Upper lobe of left lung (tissue), 6 donors: ENCODE measurements around the gene ZDHHC14. TPM values are rescaled to one million over a fixed set of nuclear protein-coding genes. Genes with fewer than 3 reads are reported as not detected.
A peak's percentile ranks its signal among the peaks of the same experiment; 100 is the strongest.

Source experiments
- ATAC-seq, 2 donors: fragments of 200-7000 bp; cut with Tn5 transposase; one replicate each; pipeline ENCODE4 v1.9.1; 2022; ENCODE audit warnings: mild to moderate bottlenecking in 2 of 2, moderate library complexity in 2 of 2; ENCODE audit not compliant: low FRiP score in 2 of 2
- DNase-seq, 2 donors: peaks; one replicate each; pipeline ENCODE4 v3.0.0-alpha.2; 2019 to 2020
- H3K27ac ChIP-seq, 4 donors: fragments of 200-600 bp; sonication (generic); one replicate each; pipeline ENCODE4 v1.5.1; 2016 to 2019
- H3K27me3 ChIP-seq, 4 donors: fragments of 200-600 bp; sonication (generic); one replicate each; pipeline ENCODE4 v1.5.1; 2017 to 2019
- H3K36me3 ChIP-seq, 4 donors: fragments of 200-600 bp; sonication (generic); one replicate each; pipeline ENCODE4 v1.5.1; 2016 to 2019
- H3K4me1 ChIP-seq, 4 donors: fragments of 200-600 bp; sonication (generic); one replicate each; pipeline ENCODE4 v1.5.1; 2018 to 2019
- H3K4me3 ChIP-seq, 4 donors: fragments of 200-600 bp; sonication (generic); one replicate each; pipeline ENCODE4 v1.5.1; 2017 to 2019; ENCODE audit warnings: mild to moderate bottlenecking in 2 of 4, moderate library complexity in 1 of 4
- H3K9me3 ChIP-seq, 4 donors: fragments of 200-600 bp; sonication (generic); one replicate each; pipeline ENCODE4 v1.5.1; 2018 to 2019
- CTCF ChIP-seq, 6 experiments: fragments of 450-650 bp in 4 of 6; fragments of 200-600 bp in 2 of 6; sonication (generic) in 2 of 6; IDR thresholded peaks; one replicate each; pipeline ENCODE4 v1.5.1; 2016 to 2019; ENCODE audit warnings: antibody characterized with exemption in 6 of 6
- EP300 ChIP-seq, 4 donors: sonication (generic); formaldehyde crosslinking; IDR thresholded peaks; one replicate each; pipeline ENCODE4 v1.5.1; 2017; ENCODE audit warnings: antibody characterized with exemption in 4 of 4, control low read depth in 2 of 4
- POLR2A ChIP-seq, 4 donors: fragments of 450-650 bp; IDR thresholded peaks; one replicate each; pipeline ENCODE4 v1.5.1; 2016 to 2017; ENCODE audit warnings: antibody characterized with exemption in 4 of 4, mild to moderate bottlenecking in 2 of 4
- POLR2AphosphoS5 ChIP-seq, 2 donors: sonication (generic); formaldehyde crosslinking; IDR thresholded peaks; one replicate each; pipeline ENCODE4 v1.5.1; 2017; ENCODE audit warnings: antibody characterized with exemption in 2 of 2
- WGBS, 2 donors: methylation state at CpG; one replicate each; pipeline ENCODE4 v1.1.5; 2017 to 2018; 5-methylcytosine and 5-hydroxymethylcytosine counted together
- total RNA-seq, 6 donors: library from RNA; depleted of rRNA in 4 of 6; stranded (reverse); fragments of >200 nt in 4 of 6; gene quantifications; one replicate each; pipeline versions ENCODE4 v1.1.0 to v1.2.1, GENCODE V29; 2016 to 2021
- donor health status: DM: no; HTN: no; CAD: no; lungs with moderate emphysema.
- donor health status: DM: no; HTN: yes; CAD: no; lungs with severe emphysema.

ZDHHC14 gene
- total RNA-seq, 6 donors from 2014 or later = 5.3 to 16.5 (median 9.4) TPM

DNA sequence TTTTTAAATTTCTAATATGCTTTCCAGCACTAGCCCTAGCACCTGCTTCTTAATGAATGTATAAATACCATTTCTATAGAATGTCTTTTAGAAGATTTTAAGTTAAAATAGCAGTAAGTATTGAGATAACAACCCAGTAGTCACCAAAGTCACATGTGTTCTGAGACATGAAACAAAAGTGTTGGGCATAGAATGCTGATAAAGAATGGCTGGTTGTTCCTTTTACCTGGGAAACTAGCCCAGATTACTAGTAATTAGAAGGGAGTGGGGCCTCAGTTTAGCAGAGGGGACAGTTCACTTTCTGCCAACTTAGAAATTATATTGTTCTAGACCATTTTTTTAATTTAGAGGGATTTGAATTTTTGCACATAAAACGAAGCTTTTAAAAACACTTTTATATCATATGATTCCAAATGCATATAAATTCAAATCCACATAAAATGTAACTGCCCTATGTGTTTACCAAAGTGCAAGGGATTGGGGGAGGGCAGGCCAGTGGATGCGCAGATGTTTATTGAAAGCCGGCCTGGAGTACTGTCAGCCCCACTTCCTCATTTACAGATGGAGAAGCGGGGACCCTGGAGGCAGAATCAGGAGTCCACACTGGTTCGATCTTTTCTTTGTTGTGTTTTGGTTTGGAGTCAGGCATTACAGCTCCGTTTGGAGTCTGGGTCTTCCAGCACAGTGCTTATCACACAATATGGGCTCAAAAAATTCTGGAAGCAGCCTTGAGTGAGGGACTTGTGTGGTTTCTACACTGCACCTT is 139.8 kb downstream of the ZDHHC14 start:
- H3K9me3 ChIP-seq = no peaks in the 10 kb centered on the region
- no peak for DNase-seq

DNA sequence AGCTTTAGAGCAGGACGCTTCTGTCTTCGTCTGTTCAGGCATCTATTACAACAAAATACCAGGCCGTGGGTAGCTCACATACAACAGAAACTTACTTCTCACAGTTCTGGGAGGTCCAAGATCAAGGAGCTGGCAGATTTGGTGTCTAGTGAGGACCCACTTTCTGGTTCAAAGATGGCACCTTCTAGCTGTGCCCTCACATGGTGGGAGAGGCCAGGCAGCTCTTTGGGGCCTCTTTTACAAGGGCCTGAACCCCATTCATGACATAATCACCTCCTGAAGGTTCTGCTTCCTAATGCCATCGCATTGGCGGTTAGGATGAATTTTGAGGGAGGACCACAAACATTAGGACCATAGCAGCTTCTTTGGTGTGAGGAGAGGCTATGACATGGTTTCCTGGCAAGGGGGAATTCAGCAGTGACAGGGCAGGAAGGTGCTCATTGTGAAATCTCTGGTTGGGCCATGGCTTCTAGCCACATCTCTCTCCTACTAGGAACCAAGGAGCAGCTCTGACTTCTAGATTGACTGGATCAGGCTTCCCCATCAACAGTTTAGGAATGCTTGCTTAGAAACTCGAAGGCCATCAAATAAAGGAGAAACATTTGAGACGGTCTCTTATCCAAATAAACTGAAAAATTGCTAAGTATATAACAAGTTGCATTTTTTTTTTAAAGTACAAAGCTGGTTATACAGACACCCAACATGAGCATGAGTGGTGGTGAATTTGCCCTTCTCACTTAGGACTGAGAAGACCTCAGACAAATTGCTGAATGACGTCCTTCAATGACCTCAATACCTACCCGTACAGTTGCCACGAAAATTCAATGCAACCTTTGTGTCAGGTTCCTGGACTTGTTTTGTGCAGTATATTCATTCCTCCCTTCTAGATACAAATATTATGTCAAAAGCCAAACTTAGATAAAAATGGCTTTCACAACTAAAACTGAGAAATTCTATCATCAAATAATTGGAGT is 140.7 kb downstream of the ZDHHC14 start:
- H3K9me3 ChIP-seq = no peaks in the 10 kb centered on the region
- H3K27ac ChIP-seq = no peak overlapping the region
- H3K27me3 ChIP-seq = no peaks in the 10 kb centered on the region
- WGBS, 2 donors = 82 to 90% methylated on average over 9 to 10 of the region's 10 CpGs
- H3K36me3 ChIP-seq = no peaks in the 10 kb centered on the region
- H3K4me3 ChIP-seq = no peak overlapping the region
- TF ChIP-seq POLR2A (IDR thresholded peaks at IDR 0.05) (no peak), POLR2AphosphoS5 (IDR thresholded peaks at IDR 0.05) (no peak), EP300 (IDR thresholded peaks at IDR 0.05) (no peak), CTCF (IDR thresholded peaks at IDR 0.05) (no peak)
- DNase-seq (no peak), ATAC-seq (no peak)
- no peaks in the 10 kb centered on the region for H3K4me1 ChIP-seq

More for the DNA sequence above, 139.8 kb downstream of the ZDHHC14 start:
- 68 to 69% methylated on average over 6 of the region's 6 CpGs for WGBS, 2 donors
- TF ChIP-seq POLR2AphosphoS5 (IDR thresholded peaks at IDR 0.05) (no peak), CTCF (IDR thresholded peaks at IDR 0.05) (no peak), EP300 (IDR thresholded peaks at IDR 0.05) (no peak), POLR2A (IDR thresholded peaks at IDR 0.05) (no peak)
- H3K27ac ChIP-seq = no peak overlapping the region
- peak in 1 of 2 donors; percentile 14 for ATAC-seq
- no peaks in the 10 kb centered on the region for H3K36me3 ChIP-seq
- H3K4me1 ChIP-seq = no peaks in the 10 kb centered on the region
- H3K27me3 ChIP-seq = no peaks in the 10 kb centered on the region
- H3K4me3 ChIP-seq = no peak overlapping the region

DNA sequence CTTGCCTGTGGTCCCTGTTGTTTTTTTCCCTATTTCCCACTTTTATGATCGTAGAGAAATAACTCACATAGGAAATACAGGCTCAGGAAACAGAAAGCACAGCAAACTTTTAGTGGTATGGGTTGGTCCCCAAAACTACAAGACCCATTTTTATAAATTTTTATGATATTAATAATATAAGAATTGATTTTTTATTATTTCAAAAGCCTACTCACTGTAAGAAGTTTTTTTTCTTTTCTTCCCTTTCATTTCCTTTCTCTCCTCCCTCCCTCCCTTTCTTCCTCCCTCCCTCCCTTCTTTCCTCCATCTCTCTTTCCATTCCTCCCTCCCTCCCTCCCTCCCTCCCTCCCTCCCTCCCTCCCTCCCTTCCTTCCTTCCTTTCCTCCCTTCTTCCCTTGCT is 141.5 kb downstream of the ZDHHC14 start:
- TF ChIP-seq POLR2A (IDR thresholded peaks at IDR 0.05) (no peak), EP300 (IDR thresholded peaks at IDR 0.05) (no peak), POLR2AphosphoS5 (IDR thresholded peaks at IDR 0.05) (no peak), CTCF (IDR thresholded peaks at IDR 0.05) (no peak)
- Histone ChIP-seq H3K36me3 (no peaks in the 10 kb centered on the region), H3K9me3 (no peaks in the 10 kb centered on the region), H3K4me1 (peaks cover 1 to 6% (median 5%) of the 10 kb centered on the region in 4 donors), H3K27me3 (no peaks in the 10 kb centered on the region), H3K4me3 (no peak overlapping the region), H3K27ac (no peak overlapping the region)
- DNase-seq (no peak), ATAC-seq (no peak)
- 82 to 90% methylated on average over 1 of the region's 1 CpG for WGBS, 2 donors

DNA sequence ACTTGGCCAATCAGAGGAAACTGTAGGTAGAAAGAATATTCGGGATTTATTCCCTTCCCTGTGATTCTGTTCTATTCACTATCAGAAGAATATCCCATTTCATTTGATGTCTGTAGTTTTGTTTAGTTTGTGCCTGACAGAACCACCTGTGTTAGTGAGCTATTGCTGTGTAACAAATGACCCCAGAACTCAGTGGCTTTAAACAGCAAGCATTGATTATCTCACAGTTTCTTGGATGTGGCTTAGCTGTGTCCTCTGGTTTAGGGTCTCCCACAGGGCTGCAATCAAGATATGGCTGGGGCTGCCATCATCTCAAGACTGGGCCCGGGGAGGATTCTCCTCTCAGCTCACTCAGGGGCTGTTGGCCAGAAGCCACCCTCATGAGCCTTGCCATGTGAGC is 143.7 kb downstream of the ZDHHC14 start:
- WGBS, 2 donors = 97 to 100% methylated on average over 2 of the region's 2 CpGs

More for the DNA sequence above, 143.7 kb downstream of the ZDHHC14 start:
- no peaks in the 10 kb centered on the region for H3K36me3 ChIP-seq
- H3K27ac ChIP-seq = no peak overlapping the region
- no peak overlapping the region for H3K4me3 ChIP-seq
- DNase-seq = no peak
- no peaks in the 10 kb centered on the region for H3K9me3 ChIP-seq
- H3K4me1 ChIP-seq = peaks cover 7 to 21% (median 16%) of the 10 kb centered on the region in 4 donors
- no peaks in the 10 kb centered on the region for H3K27me3 ChIP-seq
- TF ChIP-seq POLR2AphosphoS5 (IDR thresholded peaks at IDR 0.05) (no peak), CTCF (IDR thresholded peaks at IDR 0.05) (no peak), POLR2A (IDR thresholded peaks at IDR 0.05) (no peak), EP300 (IDR thresholded peaks at IDR 0.05) (no peak)
- no peak for ATAC-seq
